GM19043 (cell line): ENCODE data around the gene TCAP.

ENCODE experiments used
- ATAC-seq: cut with Tn5 transposase; IDR thresholded peaks from one replicate; pipeline ENCODE4 v1.9.1; 2021; ENCODE audit warnings: low read depth; ENCODE audit not compliant: unreplicated experiment

Gene TCAP

GRCh38 chr17:39664581-39665561 lies at the start of gene TCAP:
Gene TCAP (plus strand): TSS chr17:39665349. CDS start chr17:39665360, 11 bp downstream.
- ATAC-seq, result no peak

DNA sequence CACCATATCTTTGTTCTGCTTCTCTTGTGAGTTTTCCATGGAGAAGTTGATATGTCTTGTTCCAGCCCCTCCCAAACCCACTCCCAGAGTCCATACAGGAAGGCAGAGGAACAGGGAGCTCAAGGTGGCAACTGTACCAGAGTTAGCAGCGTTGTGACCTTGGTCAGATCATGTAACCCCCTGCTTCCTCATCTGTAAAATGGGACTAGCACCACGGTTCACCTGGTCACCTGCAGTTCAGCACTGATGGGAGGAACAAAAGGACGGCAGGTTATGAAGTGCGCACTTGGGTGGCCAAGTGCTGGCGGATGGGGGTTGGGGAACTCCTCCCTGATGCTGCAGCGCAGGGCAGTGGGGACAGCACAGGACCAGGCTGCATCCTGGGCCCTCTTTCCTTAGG lies 49.7 kb upstream of the TCAP start:
- ATAC-seq, result no peak

DNA sequence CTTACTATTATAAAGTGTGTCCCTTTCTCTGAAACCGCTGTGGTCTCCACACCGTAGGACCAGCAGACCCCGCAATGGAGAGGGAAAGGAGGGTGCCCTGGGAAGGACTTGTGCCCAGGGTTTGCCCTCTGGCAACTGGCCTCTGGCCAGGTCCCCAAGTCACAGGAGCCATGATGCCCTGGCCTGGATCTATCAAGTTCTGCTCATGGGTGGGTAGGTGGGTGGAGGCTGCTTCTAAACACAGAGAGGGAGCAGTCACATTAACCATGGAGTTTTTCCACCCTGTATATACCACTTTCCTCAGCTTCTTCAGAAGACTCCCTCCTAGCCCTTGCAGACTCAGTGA lies 48.1 kb upstream of the TCAP start:
- no peak for ATAC-seq

DNA sequence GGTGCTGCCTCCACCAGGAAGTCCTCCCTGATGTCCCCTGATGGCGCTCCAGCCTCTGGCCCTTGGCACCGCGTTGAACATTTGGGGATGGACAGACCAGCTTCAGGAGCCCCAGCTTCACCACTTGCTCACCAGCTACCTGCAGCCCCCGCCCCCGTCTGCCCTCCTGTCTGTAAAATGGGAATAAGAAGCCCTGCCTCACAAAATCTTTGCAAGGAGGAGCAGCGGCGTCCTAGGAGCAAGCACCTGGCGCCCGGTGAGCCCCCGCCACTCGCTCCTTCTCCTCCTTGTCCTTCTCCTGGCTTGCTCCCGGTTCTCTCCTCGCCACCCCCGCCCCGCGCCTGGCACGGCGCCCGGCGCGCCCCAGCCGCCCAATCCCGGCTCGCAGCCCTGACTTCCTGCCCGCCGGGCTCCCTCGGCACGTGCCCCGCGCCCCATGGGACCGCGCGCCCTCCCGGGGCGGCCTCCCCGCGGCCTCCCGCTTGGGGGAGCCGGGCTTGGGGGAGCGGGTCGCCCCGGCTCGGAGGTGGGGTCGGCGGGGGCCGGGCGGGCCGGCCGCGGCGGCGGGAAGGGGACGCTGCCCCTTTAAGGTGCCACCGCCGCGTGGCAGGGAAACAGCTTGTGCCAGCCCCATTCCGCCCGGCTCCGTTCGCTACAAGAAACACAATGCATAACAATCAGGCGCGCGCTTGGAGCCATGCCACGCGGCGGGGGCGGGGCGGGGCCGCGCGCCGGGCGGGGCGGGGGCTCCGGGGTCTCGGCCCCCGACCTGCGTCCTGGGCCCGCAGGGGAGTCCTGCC lies 47.5 kb upstream of the TCAP start:
- ATAC-seq, result no peak

GRCh38 chr17:39618246-39618913 lies 46.8 kb upstream of the TCAP start:
- ATAC-seq, result no peak

GRCh38 chr17:39618956-39619785 lies 46.0 kb upstream of the TCAP start:
- ATAC-seq, result no peak

DNA sequence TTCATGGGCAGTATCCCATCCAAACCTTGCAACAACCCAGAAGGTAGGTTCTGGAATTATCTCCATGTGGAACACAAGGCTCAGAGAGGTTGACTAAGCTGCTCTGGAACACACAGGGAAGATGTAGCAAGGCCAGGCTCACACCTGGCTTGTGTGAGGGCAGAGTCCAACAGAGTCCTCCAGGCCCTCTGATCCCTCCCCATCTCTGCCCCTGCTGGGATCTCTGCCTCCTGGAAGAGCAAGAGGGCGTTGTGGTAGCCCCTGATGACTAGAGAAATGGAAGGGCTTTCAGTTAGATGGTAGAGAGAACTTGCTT lies 45.4 kb upstream of the TCAP start:
- no peak for ATAC-seq

DNA sequence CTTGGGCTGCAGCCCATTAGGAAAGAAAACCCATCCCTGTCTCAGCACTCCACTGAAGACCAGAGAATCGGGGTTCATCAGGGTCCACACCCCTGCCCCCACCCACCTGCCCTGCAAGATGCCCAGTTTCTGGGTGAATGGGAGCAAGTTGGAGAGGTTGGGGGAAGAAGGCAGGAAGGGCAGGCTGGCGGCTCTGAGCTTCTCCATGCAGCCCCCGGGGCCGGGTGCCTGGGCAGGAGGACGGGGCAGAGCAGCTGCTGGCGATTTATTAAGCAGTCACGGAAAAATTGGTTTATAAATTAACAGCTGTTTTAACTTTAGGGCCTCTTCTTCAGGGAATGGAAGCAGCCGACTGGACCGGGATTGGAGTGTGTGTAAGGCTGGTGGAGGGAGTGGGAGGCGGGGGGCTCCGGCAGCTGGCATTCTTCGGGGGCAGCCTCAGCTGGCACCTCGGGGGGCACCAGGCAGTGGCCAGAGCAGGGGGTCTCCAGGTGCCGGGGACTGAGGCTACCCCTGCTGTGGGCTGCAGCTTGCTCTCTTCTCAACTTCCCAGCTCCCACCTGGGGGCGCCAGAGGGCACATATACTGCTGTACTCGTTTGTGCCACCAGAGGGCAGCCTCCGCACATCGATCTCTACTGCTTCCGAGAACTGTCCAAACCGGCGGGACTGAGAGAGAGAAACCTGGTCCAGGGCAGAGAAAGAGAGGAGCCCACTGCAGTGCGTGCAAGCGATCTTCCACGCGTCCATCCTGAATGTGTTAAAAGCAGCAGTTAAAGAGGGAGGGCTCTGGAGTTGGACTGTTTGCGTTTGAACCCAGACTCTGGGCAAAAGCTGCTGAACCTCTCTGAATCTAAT lies 43.4 kb upstream of the TCAP start:
- peak; percentile 54 for ATAC-seq

DNA sequence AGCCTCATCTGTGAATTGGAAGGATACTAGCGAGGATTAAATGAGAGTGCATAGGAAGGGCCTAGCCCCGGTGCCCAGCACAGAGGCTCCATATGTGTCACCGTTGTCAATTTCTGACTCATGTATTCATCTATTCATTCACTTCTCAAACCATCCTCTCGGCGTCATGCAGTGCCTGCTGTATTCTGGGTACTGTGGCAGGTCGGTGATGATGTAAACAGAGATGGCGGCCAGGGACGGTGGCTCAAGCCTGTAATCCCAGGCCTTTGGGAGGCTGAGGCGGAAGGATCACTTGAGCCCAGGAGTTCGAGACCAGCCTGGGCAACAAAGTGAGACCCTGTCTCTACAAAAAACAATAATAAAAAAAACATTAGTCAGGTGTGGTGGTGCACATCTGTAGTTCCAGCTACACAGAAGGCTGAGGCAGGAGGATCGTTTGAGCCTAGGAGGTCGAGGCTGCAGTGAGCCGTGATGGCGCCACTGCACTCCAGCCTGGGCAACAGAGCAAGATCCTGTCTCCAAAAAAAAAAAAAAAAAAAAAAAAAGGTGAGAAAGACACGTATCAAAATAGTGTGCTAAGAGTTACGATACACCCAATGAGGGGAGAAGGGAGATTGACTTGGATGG lies 42.7 kb upstream of the TCAP start:
- no peak for ATAC-seq

DNA sequence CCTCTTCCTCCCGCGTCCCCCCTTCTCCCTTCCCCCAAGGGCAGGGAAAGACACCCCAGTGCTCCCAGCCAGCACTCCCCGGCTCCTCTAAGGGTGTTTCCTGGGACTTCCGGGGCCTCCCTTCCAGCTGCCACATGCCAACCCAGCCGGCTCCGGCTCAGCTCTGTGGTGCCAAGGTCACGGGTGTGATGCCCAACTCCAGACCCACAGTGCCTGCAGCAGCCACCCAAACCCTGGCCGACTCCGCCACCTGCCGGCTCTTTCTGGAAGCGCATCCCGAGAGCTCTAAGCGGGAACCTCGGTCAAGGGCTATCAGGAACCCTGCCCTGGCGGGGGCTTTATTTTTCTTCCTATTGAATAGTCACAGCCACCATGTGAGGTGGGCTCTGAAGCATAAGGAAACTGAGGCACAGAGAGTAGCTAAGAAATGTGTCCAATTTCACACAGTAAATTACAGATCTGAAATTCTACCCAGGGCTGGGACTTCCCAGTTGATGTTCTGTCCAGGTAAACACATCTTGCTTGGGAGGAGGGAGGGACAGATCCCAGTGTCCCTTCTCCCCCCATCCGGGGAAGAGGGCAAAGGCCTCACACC lies 41.7 kb upstream of the TCAP start:
- ATAC-seq, result no peak

DNA sequence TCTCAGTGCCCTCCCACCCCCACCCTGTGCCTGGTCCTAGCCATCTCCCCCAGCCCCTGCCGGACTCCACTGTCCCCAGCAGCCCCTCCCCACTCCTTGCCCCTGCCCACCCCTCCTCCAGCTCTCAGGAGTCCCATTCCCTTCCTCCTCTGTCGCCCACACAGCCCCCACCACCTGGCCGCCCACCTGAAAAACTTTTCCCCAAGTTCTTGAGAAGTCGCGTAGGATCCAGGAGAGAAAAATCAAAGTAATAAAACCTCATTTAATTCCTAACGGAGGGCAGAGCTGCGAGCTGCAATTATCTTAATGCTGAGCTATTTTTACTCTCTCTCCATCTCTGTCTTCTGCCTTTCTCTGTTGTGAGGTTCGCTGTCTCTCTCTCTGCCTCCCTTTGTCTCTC lies 40.8 kb upstream of the TCAP start:
- no peak for ATAC-seq

DNA sequence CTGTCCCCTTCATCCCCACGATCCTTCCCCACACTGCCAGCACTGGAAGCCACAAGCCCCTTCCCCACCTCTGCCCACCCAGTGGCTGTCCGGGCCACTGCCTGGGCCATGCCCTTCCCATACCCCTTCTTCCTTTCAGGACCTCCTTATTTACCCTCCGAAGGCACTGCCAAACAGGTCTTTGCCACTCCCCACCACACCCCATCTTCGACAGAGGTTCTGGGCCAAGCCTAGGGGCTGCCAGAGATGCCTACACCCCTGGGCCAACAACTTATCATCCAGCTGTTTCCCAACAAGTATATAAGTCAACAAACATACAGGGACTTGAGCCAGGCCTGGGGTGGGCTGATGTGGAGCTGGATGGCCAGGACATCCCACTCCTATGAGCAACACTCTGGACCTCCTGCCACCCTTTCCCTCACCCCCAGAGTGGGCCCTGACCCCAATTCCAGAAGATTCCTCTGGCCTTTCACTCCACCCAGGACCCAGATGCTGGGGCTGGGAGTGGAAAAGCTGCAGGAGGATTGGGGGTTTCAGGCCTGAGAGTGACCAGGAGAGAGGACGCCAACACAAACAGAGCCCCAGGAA lies 39.9 kb upstream of the TCAP start:
- no peak for ATAC-seq

DNA sequence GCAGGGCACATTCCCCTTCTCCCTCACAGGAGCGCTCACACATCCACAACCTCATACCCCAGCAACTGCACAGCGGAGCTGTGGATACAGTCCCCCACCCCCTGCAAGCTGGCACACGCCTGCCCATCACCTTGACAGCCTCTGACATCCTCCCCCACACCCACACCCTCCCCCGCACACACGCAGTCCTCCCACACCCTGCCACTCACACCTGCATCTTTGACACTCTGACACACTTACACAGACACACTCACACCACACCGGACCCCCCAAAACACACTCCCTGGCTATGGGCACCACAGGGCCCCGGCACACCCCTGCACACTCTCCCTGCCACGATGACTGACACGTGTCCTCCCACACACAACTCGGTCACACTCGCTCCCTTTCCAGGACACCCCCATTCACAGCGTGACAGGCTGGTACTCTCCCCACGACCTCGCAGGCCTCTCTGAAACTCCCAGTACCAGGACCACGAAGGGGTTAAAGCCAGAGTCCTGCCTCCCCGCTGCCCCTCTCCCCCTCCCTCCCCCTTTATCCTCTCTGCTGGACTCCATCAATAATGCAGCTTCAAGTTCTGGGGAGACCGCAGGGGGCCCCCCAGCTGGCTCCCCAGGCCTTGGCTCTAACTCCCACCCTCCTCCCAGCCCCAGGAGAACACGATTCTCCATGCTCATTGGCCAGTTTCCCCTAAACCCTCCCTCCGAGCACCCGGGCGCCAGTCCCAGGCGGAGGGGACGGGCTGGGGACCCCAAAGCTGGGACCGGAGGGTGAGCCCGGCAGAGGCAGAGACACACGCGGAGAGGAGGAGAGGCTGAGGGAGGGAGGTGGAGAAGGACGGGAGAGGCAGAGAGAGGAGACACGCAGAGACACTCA lies 38.7 kb upstream of the TCAP start, which contains the start of gene PPP1R1B:
Gene PPP1R1B, plus strand, starts transcription at position 782 of the 876 bp plus-strand sequence. CDS start 441 bp downstream, outside the sequence.
- no peak for ATAC-seq

DNA sequence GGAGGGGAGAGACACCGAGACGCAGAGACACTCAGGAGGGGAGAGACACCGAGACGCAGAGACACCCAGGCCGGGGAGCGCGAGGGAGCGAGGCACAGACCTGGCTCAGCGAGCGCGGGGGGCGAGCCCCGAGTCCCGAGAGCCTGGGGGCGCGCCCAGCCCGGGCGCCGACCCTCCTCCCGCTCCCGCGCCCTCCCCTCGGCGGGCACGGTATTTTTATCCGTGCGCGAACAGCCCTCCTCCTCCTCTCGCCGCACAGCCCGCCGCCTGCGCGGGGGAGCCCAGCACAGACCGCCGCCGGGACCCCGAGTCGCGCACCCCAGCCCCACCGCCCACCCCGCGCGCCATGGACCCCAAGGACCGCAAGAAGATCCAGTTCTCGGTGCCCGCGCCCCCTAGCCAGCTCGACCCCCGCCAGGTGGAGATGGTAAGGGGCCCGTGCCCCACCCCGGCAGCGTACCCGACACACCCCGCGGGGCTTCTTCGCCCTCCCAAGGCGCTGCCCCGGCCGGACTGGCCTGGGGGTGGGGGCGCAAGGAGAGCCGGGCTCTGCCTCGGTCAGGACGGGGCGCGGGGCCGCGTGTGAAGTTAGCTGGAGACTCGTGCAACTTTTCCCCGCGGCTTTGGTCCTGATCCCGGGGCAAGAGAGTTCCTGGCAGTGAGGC lies 38.0 kb upstream of the TCAP start:
- ATAC-seq, result no peak

DNA sequence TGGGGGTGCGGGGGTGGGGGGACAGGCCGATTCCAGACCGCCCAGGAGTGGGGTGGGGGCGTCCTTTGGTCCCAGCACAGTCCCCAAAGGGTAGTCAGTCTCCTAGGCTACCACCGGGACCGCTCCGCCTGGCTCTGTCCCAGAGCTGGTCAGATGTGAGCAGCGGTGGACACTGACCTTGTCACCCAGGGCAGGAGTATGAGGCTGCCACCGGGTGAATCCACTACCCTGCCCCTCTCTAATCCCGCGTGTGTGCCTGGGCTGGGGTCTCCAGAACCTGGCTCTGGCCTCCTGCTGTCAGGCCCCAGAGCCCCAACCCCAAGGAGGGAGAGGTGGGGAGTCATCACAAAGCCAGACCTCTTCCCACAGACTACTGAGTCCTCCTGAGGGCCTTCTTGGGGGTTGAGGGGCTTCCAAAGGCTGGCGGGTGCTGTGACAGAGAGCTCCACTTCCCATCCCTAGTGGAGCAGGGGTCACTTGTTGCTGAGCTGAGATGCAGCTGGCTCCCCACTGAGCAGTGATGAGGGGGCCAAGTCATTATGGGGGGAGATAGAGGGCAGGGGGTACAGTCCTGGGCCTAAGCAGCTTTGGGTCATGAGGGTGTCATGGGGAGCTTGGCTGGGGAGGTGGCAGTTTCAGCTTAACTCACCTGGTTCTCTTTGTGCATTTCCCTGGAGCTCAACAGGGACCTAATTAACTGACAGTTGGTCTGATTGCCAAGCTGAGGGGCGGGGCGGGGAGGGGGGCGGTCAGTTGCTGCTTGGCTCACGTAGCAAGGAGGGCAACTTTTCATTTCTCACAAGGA lies 37.2 kb upstream of the TCAP start:
- ATAC-seq, result no peak
